Measurements from ENCODE around the gene LTN1. TPM values are rescaled to one million over a fixed set of nuclear protein-coding genes. Genes with fewer than 3 reads are reported as not detected.

The LTN1 gene
- total and polyA plus RNA-seq, 8 donors, result 3.1 to 63.3 (median 9.0) TPM

DNA sequence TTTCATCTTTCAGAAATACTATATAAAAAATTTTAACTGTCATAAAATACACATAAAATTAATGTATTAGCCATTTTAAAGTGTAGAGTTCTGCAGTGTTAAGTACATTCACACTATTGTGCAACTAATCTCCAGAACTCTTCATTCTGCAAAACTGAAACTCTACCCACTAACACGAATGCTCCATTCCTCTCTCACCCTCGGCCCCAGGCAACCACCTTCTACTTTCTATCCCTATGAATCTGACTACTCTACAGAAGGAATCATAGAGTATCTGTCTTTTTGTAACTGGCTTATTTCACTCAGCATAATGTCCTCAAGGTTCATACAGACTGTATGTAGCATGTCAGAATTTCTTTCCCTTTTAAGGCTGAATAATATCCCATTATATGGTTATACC lies 43.4 kb downstream of the LTN1 start:
- Histone ChIP-seq H3K27me3 (no peaks in the 10 kb centered on the region), H3K4me3 (no peak overlapping the region), H3K9me3 (no peaks in the 10 kb centered on the region), H3K4me1 (no peaks in the 10 kb centered on the region), H3K36me3 (peaks cover 34 to 94% (median 89%) of the 10 kb centered on the region in 4 donors), H3K27ac (no peak overlapping the region)
- intact Hi-C loops (cut with DNase I; ENCODE audit: low total_unique reads), result no loop called here
- no peak for DNase-seq
- TF ChIP-seq POLR2AphosphoS5 (IDR thresholded peaks at IDR 0.05) (no peak), POLR2A (IDR thresholded peaks at IDR 0.05) (no peak), CTCF (IDR thresholded peaks at IDR 0.05) (no peak), EP300 (IDR thresholded peaks at IDR 0.05) (no peak)
- WGBS, 5 donors, result 86 to 95% (median 88%) methylated on average over 2 of the region's 2 CpGs

GRCh38 chr21:28944296-28944695 lies 48.4 kb downstream of the LTN1 start:
- no peak overlapping the region for H3K27ac ChIP-seq
- intact Hi-C loops (cut with DNase I; ENCODE audit: low total_unique reads), result no loop called here
- H3K27me3 ChIP-seq, result no peaks in the 10 kb centered on the region
- H3K36me3 ChIP-seq, result peaks cover 24 to 95% (median 79%) of the 10 kb centered on the region in 4 donors
- TF ChIP-seq POLR2A (IDR thresholded peaks at IDR 0.05), result no peak
- no peak for TF ChIP-seq POLR2AphosphoS5 (IDR thresholded peaks at IDR 0.05)
- TF ChIP-seq CTCF (IDR thresholded peaks at IDR 0.05), result no peak
- no peak overlapping the region for H3K4me3 ChIP-seq
- DNase-seq, result no peak
- H3K9me3 ChIP-seq, result no peaks in the 10 kb centered on the region
- peaks cover 0 to 5% (median 0%) of the 10 kb centered on the region in 4 donors for H3K4me1 ChIP-seq

DNA sequence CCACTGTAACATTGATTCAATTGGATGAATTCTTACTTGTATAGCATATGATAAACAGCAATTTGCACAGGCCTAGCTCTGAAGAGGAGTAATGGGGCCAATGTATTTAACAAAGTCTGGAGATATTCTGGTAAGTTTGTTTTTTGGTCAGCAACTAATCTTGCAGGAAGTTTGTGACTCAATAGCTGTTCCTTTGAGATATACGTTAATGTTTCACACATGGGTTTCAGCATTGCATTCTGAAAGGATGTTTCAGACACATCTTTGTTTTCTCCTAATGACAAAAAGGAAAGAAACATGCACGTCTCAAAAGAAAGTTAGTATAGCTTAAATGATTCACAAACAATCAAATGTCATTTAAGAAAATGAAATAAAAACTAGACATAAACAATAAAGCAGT lies 49.0 kb downstream of the LTN1 start:
- DNase-seq, result no peak
- Histone ChIP-seq H3K27me3 (no peaks in the 10 kb centered on the region), H3K9me3 (no peaks in the 10 kb centered on the region), H3K4me1 (peaks cover 0 to 5% (median 0%) of the 10 kb centered on the region in 4 donors), H3K27ac (no peak overlapping the region), H3K4me3 (no peak overlapping the region), H3K36me3 (peaks cover 24 to 95% (median 73%) of the 10 kb centered on the region in 4 donors)
- intact Hi-C loops (cut with DNase I; ENCODE audit: low total_unique reads), result no loop called here
- 57 to 72% (median 61%) methylated on average over 2 of the region's 2 CpGs for WGBS, 5 donors
- TF ChIP-seq CTCF (IDR thresholded peaks at IDR 0.05), result no peak

DNA sequence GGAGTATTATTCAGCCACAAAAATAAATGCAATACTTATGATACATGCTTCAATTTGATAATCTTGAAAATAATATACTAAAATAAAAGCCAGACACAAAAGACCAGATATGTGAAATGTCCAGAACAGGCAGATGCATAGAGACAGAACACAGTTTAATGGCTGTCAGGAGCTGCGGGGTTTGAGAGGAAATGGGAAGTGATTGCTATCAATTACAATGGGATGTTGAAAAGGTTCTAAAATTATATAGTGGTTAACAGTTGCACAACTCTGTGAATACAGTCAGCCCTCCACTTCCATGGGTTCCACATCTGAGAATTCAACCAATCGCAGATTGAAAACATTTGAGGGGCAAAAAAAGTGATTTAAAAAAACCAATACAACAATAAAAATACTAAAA lies 54.0 kb downstream of the LTN1 start:
- intact Hi-C loops (cut with DNase I; ENCODE audit: low total_unique reads), result no loop called here
- H3K4me1 ChIP-seq, result peaks cover 0 to 5% (median 0%) of the 10 kb centered on the region in 4 donors
- no peak overlapping the region for H3K27ac ChIP-seq
- no peak overlapping the region for H3K4me3 ChIP-seq
- no peaks in the 10 kb centered on the region for H3K9me3 ChIP-seq
- 86 to 93% (median 91%) methylated on average over 2 of the region's 2 CpGs for WGBS, 5 donors
- TF ChIP-seq POLR2AphosphoS5 (IDR thresholded peaks at IDR 0.05), result no peak
- TF ChIP-seq POLR2A (IDR thresholded peaks at IDR 0.05), result no peak
- no peak for TF ChIP-seq EP300 (IDR thresholded peaks at IDR 0.05)
- TF ChIP-seq CTCF (IDR thresholded peaks at IDR 0.05), result no peak
- no peaks in the 10 kb centered on the region for H3K27me3 ChIP-seq
- H3K36me3 ChIP-seq, result peaks cover 26 to 95% (median 68%) of the 10 kb centered on the region in 4 donors
- no peak for DNase-seq
